CD4-positive, alpha-beta T cell treated with Interleukin-12 subunit alpha and Interleukin-12 subunit beta, for 1 hour (primary cell): Measurements from ENCODE around the gene PAX5.

Source experiments
- DNase-seq: peaks from one replicate; pipeline ENCODE4 v3.0.0-alpha.2; 2020

Gene PAX5

GRCh38 chr9:36924757-36925432, 109.2 kb downstream of the PAX5 start:
- no peak for DNase-seq

- no peak for DNase-seq
Observed at GRCh38 chr9:36924071-36924470, 110.0 kb downstream of the PAX5 start.

GRCh38 chr9:36923025-36923625, 110.9 kb downstream of the PAX5 start:
- no peak for DNase-seq

GRCh38 chr9:36922548-36922947, 111.5 kb downstream of the PAX5 start:
- no peak for DNase-seq

- DNase-seq: no peak
Observed at GRCh38 chr9:36914212-36914577, 119.9 kb downstream of the PAX5 start.

GRCh38 chr9:36913393-36914211, 120.5 kb downstream of the PAX5 start:
- no peak for DNase-seq

- DNase-seq: no peak
Observed at GRCh38 chr9:36912620-36913019, 121.4 kb downstream of the PAX5 start.

GRCh38 chr9:36911601-36912412, 122.3 kb downstream of the PAX5 start:
- DNase-seq: no peak

- DNase-seq: no peak
Observed at GRCh38 chr9:36911037-36911436, 123.0 kb downstream of the PAX5 start.

GRCh38 chr9:36906492-36906891, 127.6 kb downstream of the PAX5 start:
- DNase-seq: no peak

GRCh38 chr9:36905101-36906066, 128.7 kb downstream of the PAX5 start:
- DNase-seq: no peak

GRCh38 chr9:36903541-36904435, 130.3 kb downstream of the PAX5 start:
- no peak for DNase-seq

- no peak for DNase-seq
Observed at GRCh38 chr9:36902861-36903524, 131.1 kb downstream of the PAX5 start.

GRCh38 chr9:36902080-36902716, 131.9 kb downstream of the PAX5 start:
- DNase-seq: no peak

- no peak for DNase-seq
Observed at GRCh38 chr9:36901528-36901927, 132.5 kb downstream of the PAX5 start.

- no peak for DNase-seq
Observed at GRCh38 chr9:36900856-36901220, 133.2 kb downstream of the PAX5 start.

- no peak for DNase-seq
Observed at GRCh38 chr9:36900136-36900855, 133.8 kb downstream of the PAX5 start.

- no peak for DNase-seq
Observed at GRCh38 chr9:36899406-36899805, 134.7 kb downstream of the PAX5 start.

GRCh38 chr9:36898431-36899020, 135.5 kb downstream of the PAX5 start:
- DNase-seq: no peak
